ENCODE results near the gene TUT1. TPM values are rescaled to one million over a fixed set of nuclear protein-coding genes. Genes with fewer than 3 reads are reported as not detected.
"Not testable (repeated sequence)": the region's sequence is repeated elsewhere in the genome, so short reads cannot be mapped to it uniquely, and the experiment has no call there.

The TUT1 gene
- total RNA-seq, 1 donor from 2014 or later: 17.6 TPM

DNA sequence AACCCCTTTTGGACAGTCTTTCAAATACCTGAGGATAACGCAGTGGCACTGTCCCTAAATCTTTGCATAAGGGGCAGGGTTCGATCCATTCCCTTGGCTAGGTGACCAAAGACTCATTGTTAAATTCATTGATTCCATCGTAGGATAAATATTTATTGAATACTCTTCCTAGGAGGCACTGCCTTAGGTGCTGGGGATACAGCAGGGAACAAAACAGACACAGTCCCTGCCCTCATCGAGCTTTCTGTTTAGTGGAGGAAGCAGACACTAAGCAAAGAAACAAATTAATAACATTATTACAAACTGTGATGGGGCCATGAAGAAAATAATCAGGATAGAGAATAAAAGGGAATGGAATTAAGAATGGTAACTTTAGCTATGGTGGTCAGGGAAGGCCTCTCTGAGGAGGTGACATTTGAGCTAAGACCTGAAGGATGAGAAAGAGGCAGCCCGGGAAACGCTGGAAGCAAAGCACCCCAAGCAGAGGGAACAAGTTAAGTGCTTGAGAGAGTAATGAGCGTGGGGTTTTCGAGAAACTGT, 29.8 kb upstream of the TUT1 start:
- peaks cover 19% of the 10 kb centered on the region for H3K36me3 ChIP-seq
- H3K9me3 ChIP-seq: no peaks in the 10 kb centered on the region
- TF ChIP-seq, protein P1, sequence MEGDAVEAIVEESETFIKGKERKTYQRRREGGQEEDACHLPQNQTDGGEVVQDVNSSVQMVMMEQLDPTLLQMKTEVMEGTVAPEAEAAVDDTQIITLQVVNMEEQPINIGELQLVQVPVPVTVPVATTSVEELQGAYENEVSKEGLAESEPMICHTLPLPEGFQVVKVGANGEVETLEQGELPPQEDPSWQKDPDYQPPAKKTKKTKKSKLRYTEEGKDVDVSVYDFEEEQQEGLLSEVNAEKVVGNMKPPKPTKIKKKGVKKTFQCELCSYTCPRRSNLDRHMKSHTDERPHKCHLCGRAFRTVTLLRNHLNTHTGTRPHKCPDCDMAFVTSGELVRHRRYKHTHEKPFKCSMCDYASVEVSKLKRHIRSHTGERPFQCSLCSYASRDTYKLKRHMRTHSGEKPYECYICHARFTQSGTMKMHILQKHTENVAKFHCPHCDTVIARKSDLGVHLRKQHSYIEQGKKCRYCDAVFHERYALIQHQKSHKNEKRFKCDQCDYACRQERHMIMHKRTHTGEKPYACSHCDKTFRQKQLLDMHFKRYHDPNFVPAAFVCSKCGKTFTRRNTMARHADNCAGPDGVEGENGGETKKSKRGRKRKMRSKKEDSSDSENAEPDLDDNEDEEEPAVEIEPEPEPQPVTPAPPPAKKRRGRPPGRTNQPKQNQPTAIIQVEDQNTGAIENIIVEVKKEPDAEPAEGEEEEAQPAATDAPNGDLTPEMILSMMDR (IDR thresholded peaks at IDR 0.05): no peak
- DNase-seq (no peak), ATAC-seq (no peak)
- H3K4me1 ChIP-seq: peaks cover 18% of the 10 kb centered on the region
- intact Hi-C loops (cut with DNase I): no loop called here
- H3K27me3 ChIP-seq: no peaks in the 10 kb centered on the region
- H3K27ac ChIP-seq: peak overlapping the region; percentile 90
- peak overlapping the region; percentile 83 for H3K4me3 ChIP-seq

- DNase-seq; H3K27me3 ChIP-seq; H3K4me3 ChIP-seq; ATAC-seq; intact Hi-C loops (cut with DNase I); H3K9me3 ChIP-seq; H3K27ac ChIP-seq: not testable (repeated sequence)
- Histone ChIP-seq H3K36me3 (peaks cover 13% of the 10 kb centered on the region), H3K4me1 (peaks cover 17% of the 10 kb centered on the region)
These were observed 25.6 kb upstream of the TUT1 start for GRCh38 chr11:62616957-62617356.

DNA sequence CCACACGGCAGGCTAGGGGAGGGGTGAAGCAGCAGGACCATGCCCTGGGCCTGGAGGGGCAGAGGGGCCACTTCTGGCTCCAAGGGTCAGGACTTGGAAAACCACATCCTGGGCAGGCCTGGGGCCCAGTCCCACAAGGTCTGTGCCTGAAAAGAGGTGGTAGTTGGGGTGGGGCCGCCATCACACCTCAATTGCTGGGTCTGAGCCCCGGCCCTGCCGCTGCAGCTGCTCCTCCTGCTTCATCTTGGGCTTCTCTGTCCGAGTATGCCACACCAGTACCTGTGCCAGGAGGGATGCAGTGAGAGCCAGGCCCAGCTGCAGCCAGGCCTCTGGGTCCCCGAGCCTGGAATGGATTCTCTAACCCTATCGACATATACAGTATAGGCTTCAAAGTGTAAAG, 24.2 kb upstream of the TUT1 start:
- Histone ChIP-seq H3K27ac (no peak overlapping the region), H3K9me3 (no peaks in the 10 kb centered on the region), H3K4me3 (no peak overlapping the region), H3K4me1 (peaks cover 24% of the 10 kb centered on the region), H3K36me3 (peaks cover 15% of the 10 kb centered on the region), H3K27me3 (no peaks in the 10 kb centered on the region)
- DNase-seq (no peak), ATAC-seq (no peak)
- intact Hi-C loops (cut with DNase I): no loop called here
- TF ChIP-seq, protein P1 (IDR thresholded peaks at IDR 0.05): no peak

- no peak overlapping the region for H3K27ac ChIP-seq
- peaks cover 20% of the 10 kb centered on the region for H3K36me3 ChIP-seq
- TF ChIP-seq, protein P1 (IDR thresholded peaks at IDR 0.05): no peak
- H3K4me1 ChIP-seq: peaks cover 23% of the 10 kb centered on the region
- intact Hi-C loops (cut with DNase I): no loop called here
- no peaks in the 10 kb centered on the region for H3K9me3 ChIP-seq
- H3K4me3 ChIP-seq: no peak overlapping the region
- ATAC-seq: no peak
- H3K27me3 ChIP-seq: no peaks in the 10 kb centered on the region
- DNase-seq: no peak
These were observed 23.0 kb upstream of the TUT1 start for GRCh38 chr11:62614275-62614674.

DNA sequence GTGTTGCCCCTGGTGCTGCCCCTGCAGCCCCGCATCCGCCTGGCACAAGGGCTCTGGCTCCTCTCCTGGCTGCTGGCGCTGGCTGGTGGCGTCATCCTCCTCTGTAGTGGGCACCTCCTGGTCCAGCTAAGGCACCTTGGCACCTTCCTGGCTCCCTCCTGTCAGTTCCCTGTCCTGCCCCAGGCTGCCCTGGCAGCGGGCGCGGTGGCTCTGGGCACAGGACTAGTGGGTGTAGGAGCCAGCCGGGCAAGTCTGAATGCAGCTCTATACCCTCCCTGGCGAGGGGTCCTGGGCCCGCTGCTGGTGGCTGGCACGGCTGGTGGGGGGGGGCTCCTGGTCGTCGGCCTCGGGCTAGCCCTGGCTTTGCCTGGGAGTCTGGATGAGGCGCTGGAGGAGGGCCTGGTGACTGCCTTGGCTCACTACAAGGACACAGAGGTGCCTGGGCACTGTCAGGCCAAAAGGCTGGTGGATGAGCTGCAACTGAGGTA, 22.0 kb upstream of the TUT1 start:
- DNase-seq (no peak), ATAC-seq (no peak)
- intact Hi-C loops (cut with DNase I): no loop called here
- Histone ChIP-seq H3K9me3 (no peaks in the 10 kb centered on the region), H3K27me3 (no peaks in the 10 kb centered on the region), H3K36me3 (peaks cover 26% of the 10 kb centered on the region), H3K4me3 (peak overlapping the region; percentile 84), H3K4me1 (peaks cover 23% of the 10 kb centered on the region), H3K27ac (peak overlapping the region; percentile 93)
- TF ChIP-seq, protein P1 (IDR thresholded peaks at IDR 0.05): no peak

DNA sequence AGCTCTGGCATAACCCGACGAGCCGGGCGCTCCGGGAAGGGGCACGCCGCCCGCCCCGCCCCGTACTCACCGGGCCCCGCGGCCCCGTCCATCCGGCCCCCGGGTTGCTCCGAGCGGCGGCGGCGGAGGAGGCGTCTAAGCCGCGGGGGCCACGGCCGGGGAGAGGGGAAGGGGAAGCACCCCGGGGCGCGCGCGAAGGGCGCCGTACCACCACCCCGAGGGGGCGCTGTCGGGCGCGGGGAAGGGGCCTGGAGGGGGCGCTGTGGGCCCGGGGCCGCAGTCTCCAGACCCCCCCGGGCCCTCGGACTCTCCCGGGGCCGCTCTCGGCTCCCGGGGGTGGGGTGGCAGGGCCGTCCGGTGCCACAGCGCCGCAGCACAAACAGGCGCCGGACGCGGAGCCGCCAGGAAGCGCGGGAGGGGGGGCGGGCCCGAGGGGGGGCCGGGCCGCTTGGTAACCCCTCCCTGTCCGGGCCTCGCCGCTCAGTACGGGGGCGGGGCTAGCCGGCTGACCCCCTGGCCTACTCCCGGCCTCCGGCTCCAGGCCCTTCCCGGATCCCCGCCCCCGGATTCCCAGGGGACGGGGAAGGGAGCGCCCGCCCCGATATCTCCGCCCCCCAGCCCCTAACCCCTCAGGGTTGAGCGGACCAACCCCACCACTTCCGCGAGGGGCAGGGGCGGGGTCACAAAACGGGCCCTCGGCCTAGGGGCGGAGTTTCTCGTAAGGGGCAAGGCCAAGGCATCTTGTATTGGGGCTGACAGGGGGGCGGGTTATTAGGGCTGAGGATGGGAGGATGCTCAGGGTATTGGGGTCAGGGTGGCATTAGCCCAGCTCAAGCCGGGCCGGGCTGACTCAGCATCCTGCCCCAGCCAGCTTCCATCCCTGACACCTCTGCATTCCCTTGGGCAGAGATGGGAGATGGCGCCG, 21.3 kb upstream of the TUT1 start, which contains the start of the genes EML3 and ROM1:
EML3 (minus strand) TSS at position 410 of the 925 bp plus-strand sequence; CDS start at position 92, 318 bp downstream.
ROM1 (plus strand) TSS at position 892 of the 925 bp plus-strand sequence; CDS start at position 917, 25 bp downstream.
- peaks cover 29% of the 10 kb centered on the region for H3K36me3 ChIP-seq
- ATAC-seq (peak; percentile 88), DNase-seq (peak; percentile 95)
- H3K4me1 ChIP-seq: peaks cover 23% of the 10 kb centered on the region
- TF ChIP-seq, protein P1 (IDR thresholded peaks at IDR 0.05): peak; percentile 82
- H3K4me3 ChIP-seq: peak within 1 kb of the TSS; percentile 84
- no peaks in the 10 kb centered on the region for H3K9me3 ChIP-seq
- H3K27ac ChIP-seq: peak within 1 kb of the TSS; percentile 93
- H3K27me3 ChIP-seq: no peaks in the 10 kb centered on the region
- intact Hi-C loops (cut with DNase I): no loop called here
